NCI-H187 (cell line): ENCODE measurements around the gene CCT3.
"Not testable (repeated sequence)": the region's sequence is repeated elsewhere in the genome, so short reads cannot be mapped to it uniquely, and the experiment has no call there.

Experiments
- DNase-seq, 2 experiments: peaks; one replicate each; lab custom pipeline; 2025; lab: John Stamatoyannopoulos, UW

CCT3 gene

DNA sequence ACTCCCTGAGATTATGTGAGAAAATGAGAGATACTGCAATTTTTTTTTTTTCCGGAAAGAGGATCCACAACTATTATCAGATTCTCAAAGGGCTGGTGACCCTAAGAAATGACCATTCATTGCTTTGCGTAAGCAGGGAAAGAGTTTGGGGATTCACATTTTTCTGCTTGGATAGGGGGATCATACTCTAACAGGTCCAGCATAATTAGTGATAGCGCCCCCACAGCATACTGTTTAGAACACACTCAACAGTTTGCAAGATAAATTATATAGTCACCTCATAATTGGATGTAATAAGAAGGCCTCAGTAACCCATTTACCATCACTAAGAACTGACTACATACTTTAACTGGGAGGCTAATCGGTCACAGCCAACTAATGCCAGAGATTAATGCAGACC is 1.9 kb downstream of the CCT3 start:
- DNase-seq, result no peak

DNA sequence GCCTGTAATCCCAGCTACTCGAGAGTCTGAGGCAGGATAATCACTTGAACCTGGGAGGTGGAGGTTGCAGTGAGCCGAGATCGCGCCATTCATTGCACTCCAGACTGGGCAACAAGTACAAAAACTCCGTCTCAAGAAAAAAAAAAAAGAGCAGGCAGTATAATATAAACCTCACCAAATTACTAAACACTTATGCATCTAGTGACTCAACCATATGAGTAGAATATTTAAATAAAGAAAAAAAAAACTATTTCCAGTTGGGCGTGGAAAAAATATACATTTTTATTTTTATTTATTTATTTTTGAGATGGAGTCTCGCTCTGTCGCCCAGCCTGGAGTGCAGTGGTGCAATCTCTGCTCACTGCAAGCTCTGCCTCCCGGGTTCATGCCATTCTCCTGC is 14.9 kb downstream of the CCT3 start:
- DNase-seq, result not testable (repeated sequence)

GRCh38 chr1:156320560-156320959 is 17.5 kb downstream of the CCT3 start:
- no peak for DNase-seq

- DNase-seq, result no peak
These were observed 18.4 kb downstream of the CCT3 start for GRCh38 chr1:156319664-156320063.

- DNase-seq, result no peak
These were observed 21.2 kb downstream of the CCT3 start for GRCh38 chr1:156316909-156317308.

- DNase-seq, result no peak
These were observed 27.1 kb downstream of the CCT3 start for GRCh38 chr1:156310962-156311361.

GRCh38 chr1:156308078-156308477 is 30.0 kb downstream of the CCT3 start:
- DNase-seq, result no peak

GRCh38 chr1:156305215-156305614 is 32.9 kb downstream of the CCT3 start:
- no peak for DNase-seq

DNA sequence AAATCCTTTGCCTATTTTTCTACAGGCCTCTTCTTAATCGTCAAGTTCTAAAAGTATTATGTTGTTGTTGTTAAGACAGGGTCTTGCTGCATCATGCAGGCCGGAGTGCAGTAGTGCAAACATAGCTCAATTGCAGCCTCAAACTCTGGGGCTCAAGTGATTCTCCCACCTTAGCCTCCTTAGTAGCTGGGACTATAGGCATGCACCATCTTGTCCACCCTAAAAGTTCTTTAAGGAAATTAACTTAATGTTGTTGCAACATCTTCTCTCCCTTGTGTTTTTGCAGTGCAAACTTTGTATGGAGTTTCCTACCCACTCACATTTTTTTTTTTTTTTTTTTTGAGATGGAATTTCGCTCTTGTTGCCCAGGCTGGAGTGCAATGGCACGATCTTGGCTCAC is 34.9 kb downstream of the CCT3 start:
- no peak for DNase-seq

GRCh38 chr1:156298852-156299357 is 39.2 kb downstream of the CCT3 start, which contains the start of gene VHLL:
Gene VHLL (minus strand): TSS chr1:156299307. CDS start chr1:156299189, 118 bp downstream.
- no peak for DNase-seq

DNA sequence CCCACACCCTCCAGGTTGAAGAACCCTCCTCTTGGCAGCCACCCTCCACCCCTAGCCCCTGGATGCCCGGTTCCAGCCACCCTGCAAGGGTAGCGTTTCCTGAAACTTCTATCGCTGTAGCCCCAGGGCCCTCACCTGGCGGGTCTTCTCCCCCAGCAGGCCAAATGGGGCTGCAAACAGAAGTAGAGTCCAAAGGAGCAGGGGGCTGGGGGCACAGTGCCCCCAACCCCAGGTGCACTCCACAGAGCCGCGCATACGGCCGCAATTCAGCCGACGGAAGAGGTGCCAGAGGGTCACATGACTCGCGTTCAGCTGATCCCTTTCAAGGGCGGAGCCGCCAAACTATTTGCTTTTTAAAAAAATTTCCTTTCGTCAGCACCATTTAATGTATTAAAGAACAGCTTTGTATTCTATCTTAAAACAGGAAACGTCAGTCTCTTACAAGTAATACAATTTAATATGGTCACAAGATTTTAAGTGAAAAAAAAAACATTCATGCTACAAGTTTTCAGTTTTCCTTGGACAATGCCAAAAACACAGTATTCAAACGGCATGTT is 42.6 kb downstream of the CCT3 start, which contains the start of gene GLMP:
Gene GLMP (minus strand): TSS at position 289 of the 557 bp plus-strand sequence. CDS start 34 bp downstream, at position 255.
- peak; percentile 60 to 71 for DNase-seq

DNA sequence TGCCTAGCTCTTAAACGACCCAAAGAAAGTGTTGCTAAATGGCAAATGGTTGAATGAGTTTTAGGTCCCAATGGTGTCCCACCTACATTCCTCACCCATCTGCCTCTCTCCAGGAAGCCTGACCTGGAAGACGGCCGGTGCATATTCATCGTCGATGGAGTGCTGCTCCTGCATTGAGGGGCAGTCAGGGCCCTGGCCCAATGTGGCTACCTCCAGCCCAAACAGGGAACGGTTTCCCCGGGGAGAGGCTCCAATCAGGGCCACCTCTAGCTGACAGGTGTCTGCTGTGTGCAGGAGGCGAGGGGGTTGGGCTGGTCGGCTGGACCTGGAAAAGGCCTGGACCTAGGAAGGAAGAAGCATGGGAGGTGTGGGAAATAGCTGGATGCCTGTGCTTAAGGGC is 44.2 kb downstream of the CCT3 start:
- DNase-seq, result no peak

DNA sequence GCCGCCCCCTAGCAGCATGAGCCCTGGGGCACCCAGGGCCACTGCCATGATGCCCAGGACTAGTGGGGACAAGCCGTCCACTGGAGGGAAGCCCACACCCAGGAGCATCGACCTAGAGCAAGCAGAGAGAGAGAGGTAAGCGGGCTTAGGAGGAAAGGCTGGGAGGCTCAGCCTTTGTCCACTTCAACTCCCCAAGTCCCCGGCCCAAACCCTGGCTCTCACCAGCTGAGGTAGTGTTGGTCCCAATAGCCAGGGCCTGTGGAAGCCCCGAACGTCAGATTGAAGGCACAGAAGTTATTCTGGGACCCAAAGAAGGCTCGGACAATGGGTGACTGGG is 45.0 kb downstream of the CCT3 start:
- DNase-seq, result no peak

- peak; percentile 41 to 76 for DNase-seq
These were observed 46.6 kb downstream of the CCT3 start for GRCh38 chr1:156291226-156292061.

DNA sequence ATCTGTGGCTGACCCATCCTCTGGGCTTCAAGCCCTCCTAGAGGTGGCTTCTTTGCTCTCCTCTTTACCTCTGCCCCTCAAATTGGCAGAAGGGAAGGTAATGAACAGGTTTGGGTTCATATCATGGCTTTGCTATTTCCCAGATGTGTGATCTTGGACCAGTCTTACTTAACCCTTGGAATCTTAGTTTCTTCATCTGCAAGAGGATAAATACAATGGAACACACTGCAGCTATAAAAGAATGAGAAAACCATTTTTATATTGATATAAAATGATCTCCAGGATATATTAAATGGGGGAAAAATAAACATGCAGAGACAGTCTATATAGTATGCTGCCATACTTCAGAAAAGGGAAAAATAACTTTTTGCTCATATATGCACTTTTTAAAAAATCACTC is 48.2 kb downstream of the CCT3 start:
- DNase-seq, result no peak

DNA sequence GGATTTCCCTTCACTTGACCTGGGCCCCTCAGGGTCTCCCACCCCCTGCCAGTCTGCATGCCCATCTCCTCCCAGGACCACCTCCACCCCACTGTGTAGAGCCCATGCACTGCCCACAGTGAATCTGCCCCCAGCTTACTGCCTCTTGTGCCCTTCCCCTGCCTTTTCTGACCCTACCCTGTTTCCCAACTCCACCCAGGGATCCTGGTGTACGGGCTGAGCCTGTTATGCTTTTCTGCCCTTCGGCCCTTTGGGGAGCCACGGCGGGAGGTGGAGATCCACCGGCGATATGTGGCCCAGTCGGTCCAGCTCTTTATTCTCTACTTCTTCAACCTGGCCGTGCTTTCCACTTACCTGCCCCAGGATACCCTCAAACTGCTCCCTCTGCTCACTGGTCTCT is 52.0 kb downstream of the CCT3 start:
- DNase-seq, result no peak

DNA sequence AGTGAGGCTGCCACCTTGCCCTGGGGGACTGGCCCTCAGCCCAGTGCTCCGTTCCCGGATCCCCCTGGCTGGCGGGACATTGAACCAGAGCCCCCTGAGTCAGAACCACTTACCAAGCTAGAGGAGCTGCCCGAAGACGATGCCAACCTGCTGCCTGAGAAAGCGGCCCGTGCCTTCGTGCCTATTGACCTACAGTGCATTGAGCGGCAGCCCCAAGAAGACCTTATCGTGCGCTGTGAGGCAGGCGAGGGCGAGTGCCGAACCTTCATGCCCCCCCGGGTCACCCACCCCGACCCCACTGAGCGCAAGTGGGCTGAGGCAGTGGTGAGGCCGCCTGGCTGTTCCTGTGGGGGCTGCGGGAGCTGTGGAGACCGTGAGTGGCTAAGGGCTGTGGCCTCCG is 52.7 kb downstream of the CCT3 start:
- DNase-seq, result no peak

DNA sequence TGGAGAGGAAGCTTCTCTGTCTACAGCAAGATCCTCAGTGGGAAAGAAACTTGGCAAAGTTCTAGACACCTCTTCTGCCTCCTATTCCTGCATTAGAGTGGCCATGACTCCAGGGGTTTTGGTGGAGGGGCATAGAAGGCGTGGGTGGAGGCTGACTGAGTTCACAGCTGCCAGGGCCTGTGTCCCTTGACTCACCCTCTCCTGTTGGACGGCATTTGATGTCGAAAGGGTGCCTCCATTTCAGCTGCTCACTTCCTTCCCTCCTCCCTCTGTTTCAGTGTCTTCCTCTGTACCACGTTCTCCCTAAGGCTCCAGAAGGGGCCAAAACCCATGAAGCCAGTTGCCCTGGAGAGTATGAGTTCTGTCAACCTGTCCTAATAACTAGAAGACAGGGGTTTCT is 53.3 kb downstream of the CCT3 start:
- no peak for DNase-seq

GRCh38 chr1:156284112-156284511 is 54.0 kb downstream of the CCT3 start, which contains the start of gene TMEM79:
Gene TMEM79 (plus strand): TSS chr1:156284325. CDS start chr1:156285227, 902 bp downstream.
- DNase-seq, result no peak

DNA sequence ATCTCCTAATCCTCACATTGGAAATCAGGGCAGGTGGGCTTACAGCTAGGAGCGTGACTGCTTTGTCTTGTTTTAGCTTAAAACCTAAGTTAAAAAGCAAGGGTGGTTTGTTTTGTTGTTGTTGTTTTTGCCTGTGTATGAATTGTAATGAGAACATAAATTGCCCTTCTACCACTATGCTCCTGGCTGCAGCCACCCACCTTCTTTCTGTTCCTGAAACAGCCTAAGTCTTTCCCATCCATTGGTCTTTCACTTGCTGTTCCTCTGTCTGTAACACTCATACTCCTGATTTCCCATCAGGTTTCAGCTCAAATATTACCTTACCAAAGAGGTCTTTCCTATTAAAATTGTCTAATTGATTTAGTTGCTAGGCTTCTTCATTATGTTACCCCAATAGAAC is 54.6 kb downstream of the CCT3 start:
- no peak for DNase-seq

GRCh38 chr1:156282479-156283222 is 55.4 kb downstream of the CCT3 start, which contains the start of gene SMG5:
Gene SMG5 (minus strand): TSS chr1:156282825. CDS start chr1:156282680, 145 bp downstream.
- DNase-seq, result peak; percentile 97 to 99

- peak in 1 of 2 experiments; percentile 47 for DNase-seq
These were observed 56.2 kb downstream of the CCT3 start for GRCh38 chr1:156281693-156282478.
